ENCODE measurements around the gene LMBRD2. TPM values are rescaled to one million over a fixed set of nuclear protein-coding genes. Genes with fewer than 3 reads are reported as not detected.

LMBRD2 gene
- polyA plus RNA-seq, 3 donors, result 2.1 to 6.4 (median 2.3) TPM

GRCh38 chr5:36099748-36100147, 51.9 kb downstream of the LMBRD2 start:
- Histone ChIP-seq H3K27me3 (ENCODE audit: control insufficient read depth in 2 of 2, insufficient read depth in 2 of 2, low read length in 2 of 2) (no peaks in the 10 kb centered on the region), H3K79me2 (ENCODE audit: insufficient read depth, low read length) (no peaks in the 10 kb centered on the region), H3K36me3 (replicated peaks in 1 of 2; ENCODE audit: control insufficient read depth in 1 of 2, insufficient read depth in 2 of 2, low read length in 2 of 2) (peaks cover 16 to 20% of the 10 kb centered on the region in 2 donors), H3K4me3 (replicated peaks in 1 of 3; ENCODE audit: low read depth in 2 of 3, low read length in 3 of 3) (no peak overlapping the region), H4K20me1 (ENCODE audit: insufficient read depth, low read length) (no peaks in the 10 kb centered on the region), H3K9ac (ENCODE audit: insufficient read depth, low read length, poor library complexity, severe bottlenecking) (no peak overlapping the region), H2AFZ (ENCODE audit: insufficient read depth, low read depth, low read length, poor library complexity, severe bottlenecking) (no peak overlapping the region), H3K4me1 (ENCODE audit: control insufficient read depth in 1 of 2, insufficient read depth in 2 of 2, low read length in 2 of 2) (no peaks in the 10 kb centered on the region), H3K4me2 (replicated peaks; ENCODE audit: extremely low read depth, low read length, poor library complexity, severe bottlenecking) (no peak overlapping the region), H3K27ac (ENCODE audit: low read depth in 1 of 2, low read length in 2 of 2) (no peak overlapping the region), H3K9me3 (replicated peaks in 1 of 2; ENCODE audit: control insufficient read depth in 1 of 2, insufficient read depth in 1 of 2, low read length in 2 of 2) (no peaks in the 10 kb centered on the region)
- H3K27me3 Mint-ChIP-seq (ENCODE audit: low read depth in 3 of 3), result no peaks in the 10 kb centered on the region
- H3K9me3 Mint-ChIP-seq, result no peaks in the 10 kb centered on the region
- no peaks in the 10 kb centered on the region for H3K4me1 Mint-ChIP-seq
- no peak overlapping the region for H3K4me3 Mint-ChIP-seq
- TF ChIP-seq CTCF (IDR thresholded peaks at IDR 0.05), result no peak
- WGBS (ENCODE audit: insufficient coverage), result 100% methylated on average over 1 of the region's 3 CpGs
- peaks cover 17 to 22% of the 10 kb centered on the region in 2 donors for H3K36me3 Mint-ChIP-seq
- DNase-seq, result no peak
- intact Hi-C loops (cut with micrococcal nuclease), result no loop called here
- peak overlapping the region in 1 of 7 donors; percentile 55 for H3K27ac Mint-ChIP-seq

- no peaks in the 10 kb centered on the region for H3K79me2 ChIP-seq (ENCODE audit: insufficient read depth, low read length)
- H3K9me3 Mint-ChIP-seq, result peaks cover 0 to 2% (median 0%) of the 10 kb centered on the region in 7 donors
Observed at GRCh38 chr5:36096486-36096885, 55.2 kb downstream of the LMBRD2 start.

More at GRCh38 chr5:36096486-36096885, 55.2 kb downstream of the LMBRD2 start:
- Histone ChIP-seq H3K27me3 (ENCODE audit: control insufficient read depth in 2 of 2, insufficient read depth in 2 of 2, low read length in 2 of 2) (no peaks in the 10 kb centered on the region), H4K20me1 (ENCODE audit: insufficient read depth, low read length) (no peaks in the 10 kb centered on the region), H3K9ac (ENCODE audit: insufficient read depth, low read length, poor library complexity, severe bottlenecking) (no peak overlapping the region), H3K27ac (ENCODE audit: low read depth in 1 of 2, low read length in 2 of 2) (no peak overlapping the region), H2AFZ (ENCODE audit: insufficient read depth, low read depth, low read length, poor library complexity, severe bottlenecking) (no peak overlapping the region), H3K4me3 (replicated peaks in 1 of 3; ENCODE audit: low read depth in 2 of 3, low read length in 3 of 3) (no peak overlapping the region), H3K4me1 (ENCODE audit: control insufficient read depth in 1 of 2, insufficient read depth in 2 of 2, low read length in 2 of 2) (no peaks in the 10 kb centered on the region), H3K9me3 (replicated peaks in 1 of 2; ENCODE audit: control insufficient read depth in 1 of 2, insufficient read depth in 1 of 2, low read length in 2 of 2) (no peaks in the 10 kb centered on the region), H3K36me3 (replicated peaks in 1 of 2; ENCODE audit: control insufficient read depth in 1 of 2, insufficient read depth in 2 of 2, low read length in 2 of 2) (no peaks in the 10 kb centered on the region), H3K4me2 (replicated peaks; ENCODE audit: extremely low read depth, low read length, poor library complexity, severe bottlenecking) (no peak overlapping the region)
- no peak for DNase-seq
- TF ChIP-seq CTCF (IDR thresholded peaks at IDR 0.05), result no peak
- no peak overlapping the region for H3K27ac Mint-ChIP-seq
- H3K4me1 Mint-ChIP-seq, result no peaks in the 10 kb centered on the region
- peaks cover 7 to 8% of the 10 kb centered on the region in 2 donors for H3K36me3 Mint-ChIP-seq
- H3K27me3 Mint-ChIP-seq (ENCODE audit: low read depth in 3 of 3), result no peaks in the 10 kb centered on the region
- no peak overlapping the region for H3K4me3 Mint-ChIP-seq
- intact Hi-C loops (cut with micrococcal nuclease), result no loop called here
